T-cell (primary cell): Measurements from ENCODE around the gene FCHO1. TPM values are rescaled to one million over a fixed set of nuclear protein-coding genes. Genes with fewer than 3 reads are reported as not detected.
A peak's percentile ranks its signal among the peaks of the same experiment; 100 is the strongest.

ENCODE experiments used
- ATAC-seq, 4 experiments: fragments of 200-7000 bp in 3 of 4; fragments of 150-1000 bp in 1 of 4; cut with Tn5 transposase; replicated peaks in 1 of 4; 1 replicate in 3 of 4; 2 replicates in 1 of 4; pipeline ENCODE4 v1.10.0; 2021; ENCODE audit warnings: moderate library complexity in 3 of 4, mild to moderate bottlenecking in 2 of 4, moderate number of reproducible peaks in 1 of 4
- CTCF ChIA-PET, 2 donors: fragments of 300-600 bp; sonication (Branson Sonifier 250); formaldehyde crosslinking; loops; one replicate each; lab custom pipeline; 2022; ENCODE audit warnings: antibody characterized with exemption in 2 of 2; lab: Charles Lee
- POLR2A ChIA-PET, 2 donors: fragments of 300-600 bp; sonication (Branson Sonifier 250); formaldehyde crosslinking; loops; one replicate each; lab custom pipeline; 2022; ENCODE audit warnings: antibody characterized with exemption in 2 of 2; lab: Charles Lee
- DNase-seq, 35 experiments: peaks; one replicate each; pipeline versions ENCODE4 v3.0.0 to v3.0.0-alpha.2; 2013 to 2023
- H3K27ac ChIP-seq: one replicate; pipeline ENCODE4 v1.5.1; 2013; ENCODE audit warnings: low read length
- H3K27me3 ChIP-seq, 2 experiments: replicated peaks in 1 of 2; 1 replicate in 1 of 2; 2 replicates in 1 of 2; pipeline versions ENCODE4 v1.6.1 to v1.7.0; 2013; ENCODE audit warnings: low read length in 1 of 2, mixed read lengths in 1 of 2; ENCODE audit not compliant: control insufficient read depth in 2 of 2, insufficient read depth in 2 of 2; ENCODE audit errors: extremely low read depth in 1 of 2
- H3K36me3 ChIP-seq, 2 donors: 1 replicate in 1 of 2; 2 replicates in 1 of 2; pipeline versions ENCODE4 v1.6.1 to v1.7.0; 2013; ENCODE audit warnings: low read length in 1 of 2; ENCODE audit not compliant: control insufficient read depth in 2 of 2, insufficient read depth in 1 of 2; ENCODE audit errors: extremely low read depth in 1 of 2
- H3K4me1 ChIP-seq, 2 experiments: 1 replicate in 1 of 2; 2 replicates in 1 of 2; pipeline versions ENCODE4 v1.6.1 to v1.7.0; 2013; ENCODE audit warnings: low read length in 2 of 2, mixed read lengths in 1 of 2; ENCODE audit not compliant: insufficient read depth in 2 of 2, control insufficient read depth in 1 of 2; ENCODE audit errors: extremely low read depth in 1 of 2
- H3K4me3 ChIP-seq, 2 donors: 1 replicate in 1 of 2; 2 replicates in 1 of 2; pipeline versions ENCODE4 v1.5.1 to v1.7.0; 2013; ENCODE audit warnings: mild to moderate bottlenecking in 2 of 2, low read length in 1 of 2, moderate library complexity in 1 of 2; ENCODE audit not compliant: control insufficient read depth in 1 of 2; ENCODE audit errors: extremely low read depth in 1 of 2
- H3K9me3 ChIP-seq: 2 replicates; pipeline ENCODE4 v1.7.0; 2013
- H3K27ac Mint-ChIP-seq, 2 donors: one replicate each; pipeline ENCODE4 v1.8.0; 2020 to 2021; ENCODE audit warnings: mild to moderate bottlenecking in 2 of 2, mixed read lengths in 2 of 2
- H3K27me3 Mint-ChIP-seq, 2 donors: one replicate each; pipeline ENCODE4 v1.8.0; 2021 to 2022; ENCODE audit warnings: mixed read lengths in 2 of 2
- H3K36me3 Mint-ChIP-seq: one replicate; pipeline ENCODE4 v1.8.0; 2021; ENCODE audit warnings: mixed read lengths
- H3K4me1 Mint-ChIP-seq, 3 donors: one replicate each; pipeline ENCODE4 v1.8.0; 2020 to 2022; ENCODE audit warnings: mixed read lengths in 3 of 3, mild to moderate bottlenecking in 1 of 3
- H3K4me3 Mint-ChIP-seq, 3 donors: one replicate each; pipeline ENCODE4 v1.8.0; 2020 to 2022; ENCODE audit warnings: mild to moderate bottlenecking in 3 of 3, mixed read lengths in 3 of 3, moderate library complexity in 3 of 3
- H3K9me3 Mint-ChIP-seq, 3 donors: one replicate each; pipeline ENCODE4 v1.8.0; 2020 to 2022; ENCODE audit warnings: mixed read lengths in 3 of 3
- WGBS: methylation state at CpG from one replicate; pipeline ENCODE4 v1.1.5; 2013; ENCODE audit warnings: missing lambda C conversion rate; ENCODE audit not compliant: insufficient coverage; 5-methylcytosine and 5-hydroxymethylcytosine counted together
- total RNA-seq, 35 experiments: library from RNA in 6 of 35; stranded (reverse) in 6 of 35; fragments of 120-200 nt in 1 of 35; gene quantifications; one replicate each; pipeline versions ENCODE4 v1.2.1 to v1.2.4 and lab custom pipeline; 2013 to 2026

The FCHO1 gene
- total RNA-seq, 5 donors from 2014 or later (not counting 1 experiment from before 2014, with no cell fraction given): 63.0 to 129 (median 118) TPM

GRCh38 chr19:17755977-17756670 is 4.8 kb downstream of the FCHO1 start:
- no peaks in the 10 kb centered on the region for H3K9me3 ChIP-seq
- no peak for ATAC-seq
- POLR2A ChIA-PET: interaction anchor here in 1 of 2 donors (0.5 kb wide), 1 partner anchor 29 kb away, joined by 4 read pairs; no protein-coding TSS in a partner anchor
- WGBS: 44% methylated on average over 3 of the region's 12 CpGs
- H3K27me3 Mint-ChIP-seq: no peaks in the 10 kb centered on the region
- no peak overlapping the region for H3K4me3 ChIP-seq
- H3K4me1 ChIP-seq: peaks cover 10 to 46% of the 10 kb centered on the region in 2 experiments
- no peaks in the 10 kb centered on the region for H3K9me3 Mint-ChIP-seq
- peaks cover 34 to 52% (median 34%) of the 10 kb centered on the region in 3 donors for H3K4me1 Mint-ChIP-seq
- H3K36me3 Mint-ChIP-seq: peaks cover 34% of the 10 kb centered on the region
- H3K27ac ChIP-seq: peak overlapping the region; percentile 4
- H3K4me3 Mint-ChIP-seq: no peak overlapping the region
- DNase-seq: peak in 20 of 35 experiments; percentile 14 to 51 (median 30)
- CTCF ChIA-PET: interaction anchor here in 1 of 2 donors (0.7 kb wide), 1 partner anchor 94 kb away, joined by 3 read pairs; no protein-coding TSS in a partner anchor
- H3K27ac Mint-ChIP-seq: peak overlapping the region; percentile 61 to 81
- H3K36me3 ChIP-seq: peaks cover 13 to 39% of the 10 kb centered on the region in 2 donors
- no peaks in the 10 kb centered on the region for H3K27me3 ChIP-seq

- Histone ChIP-seq H3K4me3 (no peak overlapping the region), H3K27ac (no peak overlapping the region), H3K4me1 (peaks cover 10 to 38% of the 10 kb centered on the region in 2 experiments), H3K9me3 (no peaks in the 10 kb centered on the region), H3K36me3 (peaks cover 14 to 40% of the 10 kb centered on the region in 2 donors), H3K27me3 (no peaks in the 10 kb centered on the region)
- WGBS: 85% methylated on average over 5 of the region's 9 CpGs
- Mint-ChIP-seq H3K36me3 (peaks cover 38% of the 10 kb centered on the region), H3K9me3 (no peaks in the 10 kb centered on the region), H3K4me1 (peaks cover 24 to 43% (median 25%) of the 10 kb centered on the region in 3 donors), H3K4me3 (no peak overlapping the region), H3K27ac (no peak overlapping the region), H3K27me3 (no peaks in the 10 kb centered on the region)
- CTCF ChIA-PET: interaction anchor here (0.6 to 0.7 kb wide), 2 partner anchors 84 to 497 kb away, joined by 3 to 4 read pairs; no protein-coding TSS in a partner anchor
- DNase-seq: no peak
- no peak for ATAC-seq
- POLR2A ChIA-PET: no interaction called here
These were observed 5.8 kb downstream of the FCHO1 start for GRCh38 chr19:17757125-17757524.

GRCh38 chr19:17758515-17758914 is 7.2 kb downstream of the FCHO1 start:
- CTCF ChIA-PET: interaction anchor here in 1 of 2 donors (0.6 kb wide), 1 partner anchor 10 kb away, joined by 3 read pairs; no protein-coding TSS in a partner anchor
- H3K9me3 Mint-ChIP-seq: no peaks in the 10 kb centered on the region

GRCh38 chr19:17761148-17761547 is 9.9 kb downstream of the FCHO1 start:
- H3K27ac Mint-ChIP-seq: no peak overlapping the region
- H3K36me3 Mint-ChIP-seq: peaks cover 50% of the 10 kb centered on the region
- no peaks in the 10 kb centered on the region for H3K27me3 Mint-ChIP-seq
- DNase-seq (no peak), ATAC-seq (no peak)
- POLR2A ChIA-PET: interaction anchor here in 1 of 2 donors (0.6 kb wide), 1 partner anchor 172 kb away, joined by 3 read pairs; no protein-coding TSS in a partner anchor
- Histone ChIP-seq H3K27ac (no peak overlapping the region), H3K4me3 (no peak overlapping the region), H3K9me3 (no peaks in the 10 kb centered on the region), H3K36me3 (peaks cover 24 to 49% of the 10 kb centered on the region in 2 donors), H3K4me1 (peaks cover 0 to 3% of the 10 kb centered on the region in 2 experiments), H3K27me3 (no peaks in the 10 kb centered on the region)
- peaks cover 6 to 19% (median 11%) of the 10 kb centered on the region in 3 donors for H3K4me1 Mint-ChIP-seq
- H3K4me3 Mint-ChIP-seq: no peak overlapping the region
- CTCF ChIA-PET: interaction anchor here in 1 of 2 donors (0.8 kb wide), 1 partner anchor 32 kb away, joined by 3 read pairs; no protein-coding TSS in a partner anchor
- WGBS: no CpG with 5 or more reads among the region's 4 CpGs
- H3K9me3 Mint-ChIP-seq: no peaks in the 10 kb centered on the region

More at GRCh38 chr19:17758515-17758914, 7.2 kb downstream of the FCHO1 start:
- Mint-ChIP-seq H3K4me1 (peaks cover 22 to 37% (median 24%) of the 10 kb centered on the region in 3 donors), H3K4me3 (no peak overlapping the region), H3K36me3 (peaks cover 48% of the 10 kb centered on the region), H3K27me3 (no peaks in the 10 kb centered on the region), H3K27ac (peak overlapping the region in 1 of 2 donors; percentile 42)
- Histone ChIP-seq H3K36me3 (peaks cover 22 to 51% of the 10 kb centered on the region in 2 donors), H3K4me1 (peaks cover 7 to 24% of the 10 kb centered on the region in 2 experiments), H3K27ac (no peak overlapping the region), H3K27me3 (no peaks in the 10 kb centered on the region), H3K4me3 (no peak overlapping the region), H3K9me3 (no peaks in the 10 kb centered on the region)
- POLR2A ChIA-PET: no interaction called here
- no peak for DNase-seq
- WGBS: 82% methylated on average over 2 of the region's 5 CpGs
- no peak for ATAC-seq

GRCh38 chr19:17762505-17763229 is 11.4 kb downstream of the FCHO1 start:
- peaks cover 41% of the 10 kb centered on the region for H3K36me3 Mint-ChIP-seq
- no peak overlapping the region for H3K4me3 Mint-ChIP-seq
- Histone ChIP-seq H3K36me3 (peaks cover 25 to 51% of the 10 kb centered on the region in 2 donors), H3K4me1 (peaks cover 0 to 3% of the 10 kb centered on the region in 2 experiments), H3K27ac (no peak overlapping the region), H3K9me3 (no peaks in the 10 kb centered on the region), H3K4me3 (no peak overlapping the region), H3K27me3 (no peaks in the 10 kb centered on the region)
- POLR2A ChIA-PET: no interaction called here
- H3K4me1 Mint-ChIP-seq: peaks cover 6 to 14% (median 10%) of the 10 kb centered on the region in 3 donors
- ATAC-seq (no peak), DNase-seq (no peak)
- no peaks in the 10 kb centered on the region for H3K9me3 Mint-ChIP-seq
- CTCF ChIA-PET: no interaction called here
- H3K27me3 Mint-ChIP-seq: no peaks in the 10 kb centered on the region
- 93% methylated on average over 13 of the region's 17 CpGs for WGBS
- no peak overlapping the region for H3K27ac Mint-ChIP-seq

GRCh38 chr19:17764348-17764747 is 13.1 kb downstream of the FCHO1 start:
- Histone ChIP-seq H3K36me3 (peaks cover 25 to 62% of the 10 kb centered on the region in 2 donors), H3K27me3 (no peaks in the 10 kb centered on the region), H3K27ac (no peak overlapping the region), H3K9me3 (no peaks in the 10 kb centered on the region), H3K4me1 (peaks cover 0 to 3% of the 10 kb centered on the region in 2 experiments), H3K4me3 (no peak overlapping the region)
- ChIA-PET CTCF (no interaction called here), POLR2A (no interaction called here)
- H3K9me3 Mint-ChIP-seq: no peaks in the 10 kb centered on the region
- DNase-seq (no peak), ATAC-seq (no peak)
- peaks cover 39% of the 10 kb centered on the region for H3K36me3 Mint-ChIP-seq
- peak overlapping the region in 1 of 2 donors; percentile 43 for H3K27ac Mint-ChIP-seq
- WGBS: no CpG with 5 or more reads among the region's 7 CpGs
- H3K4me3 Mint-ChIP-seq: no peak overlapping the region
- H3K27me3 Mint-ChIP-seq: no peaks in the 10 kb centered on the region
- H3K4me1 Mint-ChIP-seq: peaks cover 0 to 9% (median 6%) of the 10 kb centered on the region in 3 donors
